Measurements from ENCODE around the gene TP53RK.

The TP53RK gene

DNA sequence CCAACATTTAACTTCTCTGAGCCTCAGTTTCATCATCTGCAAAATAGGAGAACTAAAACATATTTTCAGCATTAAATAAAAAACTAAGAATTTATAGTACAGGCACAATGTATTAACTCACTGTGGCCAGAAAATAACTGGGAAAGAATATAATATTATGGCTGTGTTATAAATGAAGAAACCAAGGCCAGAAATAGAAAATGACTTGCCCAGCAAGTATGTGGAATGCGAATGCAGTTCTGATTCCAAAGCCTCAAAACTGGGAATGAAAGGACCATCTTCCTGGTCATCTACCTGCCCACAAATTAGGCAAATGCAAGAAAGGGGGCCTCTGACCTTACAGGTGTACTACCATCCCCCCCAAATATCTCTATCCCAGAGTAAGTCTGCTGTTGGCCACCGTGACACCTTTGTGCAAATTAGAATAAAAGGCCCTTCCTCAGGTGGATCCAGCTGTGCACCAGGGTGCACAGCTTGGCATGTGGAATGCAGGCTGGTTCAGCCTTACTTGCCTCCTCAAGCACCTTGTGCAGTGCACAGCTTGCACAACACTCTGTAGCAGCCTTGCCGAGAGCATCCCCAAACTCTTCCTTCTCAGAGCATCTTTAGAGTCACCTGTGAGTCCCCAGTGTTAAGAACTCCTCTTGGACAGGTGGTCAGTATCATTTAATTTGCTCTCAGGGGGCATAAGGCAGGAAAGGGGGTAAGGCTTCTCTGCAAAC lies 42.4 kb downstream of the TP53RK start:
- Histone ChIP-seq H3K4me2 (ENCODE audit: low read depth, low read length, poor library complexity, severe bottlenecking) (no peak overlapping the region), H3K9me3 (ENCODE audit: insufficient read depth, low read depth, low read length) (no peaks in the 10 kb centered on the region), H3F3A (ENCODE audit: low read depth) (no peaks in the 10 kb centered on the region), H3K27me3 (ENCODE audit: insufficient read depth, low read length, poor library complexity, severe bottlenecking) (no peaks in the 10 kb centered on the region), H3K4me3 (ENCODE audit: low read length, poor library complexity, severe bottlenecking) (no peak overlapping the region), H2AFZ (ENCODE audit: low read length) (no peak overlapping the region), H3K9ac (ENCODE audit: low read depth, low read length, poor library complexity, severe bottlenecking) (no peak overlapping the region), H3K79me2 (ENCODE audit: insufficient read depth, low read length) (no peaks in the 10 kb centered on the region), H3K4me1 (ENCODE audit: insufficient read depth, low read length, poor library complexity, severe bottlenecking) (no peaks in the 10 kb centered on the region), H4K20me1 (ENCODE audit: insufficient read depth, low read length, poor library complexity, severe bottlenecking) (no peaks in the 10 kb centered on the region), H3K36me3 (ENCODE audit: insufficient read depth, low read length) (no peaks in the 10 kb centered on the region), H3K9me2 (replicated peaks; ENCODE audit: low read depth, low read length) (no peaks in the 10 kb centered on the region)
- TF ChIP-seq EZH2phosphoT487 (IDR thresholded peaks at IDR 0.05; ENCODE audit: borderline replicate concordance) = no peak
- TF ChIP-seq, protein P1, sequence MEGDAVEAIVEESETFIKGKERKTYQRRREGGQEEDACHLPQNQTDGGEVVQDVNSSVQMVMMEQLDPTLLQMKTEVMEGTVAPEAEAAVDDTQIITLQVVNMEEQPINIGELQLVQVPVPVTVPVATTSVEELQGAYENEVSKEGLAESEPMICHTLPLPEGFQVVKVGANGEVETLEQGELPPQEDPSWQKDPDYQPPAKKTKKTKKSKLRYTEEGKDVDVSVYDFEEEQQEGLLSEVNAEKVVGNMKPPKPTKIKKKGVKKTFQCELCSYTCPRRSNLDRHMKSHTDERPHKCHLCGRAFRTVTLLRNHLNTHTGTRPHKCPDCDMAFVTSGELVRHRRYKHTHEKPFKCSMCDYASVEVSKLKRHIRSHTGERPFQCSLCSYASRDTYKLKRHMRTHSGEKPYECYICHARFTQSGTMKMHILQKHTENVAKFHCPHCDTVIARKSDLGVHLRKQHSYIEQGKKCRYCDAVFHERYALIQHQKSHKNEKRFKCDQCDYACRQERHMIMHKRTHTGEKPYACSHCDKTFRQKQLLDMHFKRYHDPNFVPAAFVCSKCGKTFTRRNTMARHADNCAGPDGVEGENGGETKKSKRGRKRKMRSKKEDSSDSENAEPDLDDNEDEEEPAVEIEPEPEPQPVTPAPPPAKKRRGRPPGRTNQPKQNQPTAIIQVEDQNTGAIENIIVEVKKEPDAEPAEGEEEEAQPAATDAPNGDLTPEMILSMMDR (conservative IDR thresholded peaks at IDR 0.05; ENCODE audit: low read length) = no peak

DNA sequence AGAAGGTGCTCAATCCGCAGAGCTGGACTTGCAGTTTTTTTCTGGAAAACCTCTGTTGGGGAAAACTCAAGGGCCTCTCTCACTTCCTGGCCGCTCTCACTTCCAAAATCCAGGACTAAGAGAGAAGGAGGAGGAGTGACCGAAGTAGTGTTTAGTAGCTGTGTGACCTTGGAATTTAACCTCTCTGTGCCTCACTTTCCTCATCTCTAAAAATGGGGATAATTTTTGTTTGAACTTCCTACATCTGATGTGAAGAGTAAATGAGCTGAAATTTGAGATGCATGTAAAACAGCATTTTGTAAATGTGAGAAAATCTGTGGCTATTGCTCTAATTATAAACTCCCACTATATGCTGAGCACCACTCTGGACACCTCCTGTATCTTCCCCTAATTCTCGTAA lies 43.1 kb downstream of the TP53RK start:
- Histone ChIP-seq H3K9me2 (replicated peaks; ENCODE audit: low read depth, low read length) (no peaks in the 10 kb centered on the region), H3K4me1 (ENCODE audit: insufficient read depth, low read length, poor library complexity, severe bottlenecking) (no peaks in the 10 kb centered on the region), H4K20me1 (ENCODE audit: insufficient read depth, low read length, poor library complexity, severe bottlenecking) (no peaks in the 10 kb centered on the region), H3K36me3 (ENCODE audit: insufficient read depth, low read length) (no peaks in the 10 kb centered on the region), H2AFZ (ENCODE audit: low read length) (no peak overlapping the region), H3K27me3 (ENCODE audit: insufficient read depth, low read length, poor library complexity, severe bottlenecking) (no peaks in the 10 kb centered on the region), H3K79me2 (ENCODE audit: insufficient read depth, low read length) (no peaks in the 10 kb centered on the region), H3F3A (ENCODE audit: low read depth) (no peaks in the 10 kb centered on the region), H3K9ac (ENCODE audit: low read depth, low read length, poor library complexity, severe bottlenecking) (no peak overlapping the region), H3K4me3 (ENCODE audit: low read length, poor library complexity, severe bottlenecking) (no peak overlapping the region), H3K4me2 (ENCODE audit: low read depth, low read length, poor library complexity, severe bottlenecking) (no peak overlapping the region), H3K9me3 (ENCODE audit: insufficient read depth, low read depth, low read length) (no peaks in the 10 kb centered on the region)
- TF ChIP-seq, protein P1 (conservative IDR thresholded peaks at IDR 0.05; ENCODE audit: low read length) = no peak
- TF ChIP-seq EZH2phosphoT487 (IDR thresholded peaks at IDR 0.05; ENCODE audit: borderline replicate concordance) = no peak

DNA sequence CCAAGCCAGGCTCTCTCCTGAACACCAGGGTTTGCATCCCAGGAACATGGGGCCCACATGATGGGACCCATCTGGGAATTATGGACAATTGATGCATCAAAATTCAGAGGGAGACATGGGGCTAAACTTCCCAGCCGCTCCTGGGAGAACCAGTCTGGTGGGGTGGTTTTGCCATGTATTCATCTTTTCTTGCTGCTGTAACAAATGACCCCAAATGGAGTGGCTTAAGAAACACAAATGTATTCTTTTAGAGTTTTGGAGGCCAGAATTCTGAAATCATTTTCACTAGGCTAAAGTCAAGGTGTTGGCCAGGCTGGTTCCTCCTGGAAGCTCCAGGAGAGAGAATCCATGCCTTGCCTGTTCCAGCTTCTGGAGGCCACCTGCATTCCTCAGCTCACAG lies 44.5 kb downstream of the TP53RK start:
- Histone ChIP-seq H3K36me3 (ENCODE audit: insufficient read depth, low read length) (no peaks in the 10 kb centered on the region), H2AFZ (ENCODE audit: low read length) (no peak overlapping the region), H3K4me2 (ENCODE audit: low read depth, low read length, poor library complexity, severe bottlenecking) (no peak overlapping the region), H3F3A (ENCODE audit: low read depth) (no peaks in the 10 kb centered on the region), H3K27me3 (ENCODE audit: insufficient read depth, low read length, poor library complexity, severe bottlenecking) (no peaks in the 10 kb centered on the region), H3K9ac (ENCODE audit: low read depth, low read length, poor library complexity, severe bottlenecking) (no peak overlapping the region), H3K79me2 (ENCODE audit: insufficient read depth, low read length) (no peaks in the 10 kb centered on the region), H3K9me3 (ENCODE audit: insufficient read depth, low read depth, low read length) (no peaks in the 10 kb centered on the region), H3K9me2 (replicated peaks; ENCODE audit: low read depth, low read length) (no peaks in the 10 kb centered on the region), H3K4me3 (ENCODE audit: low read length, poor library complexity, severe bottlenecking) (no peak overlapping the region), H3K4me1 (ENCODE audit: insufficient read depth, low read length, poor library complexity, severe bottlenecking) (peaks cover under 1% of the 10 kb centered on the region), H4K20me1 (ENCODE audit: insufficient read depth, low read length, poor library complexity, severe bottlenecking) (no peaks in the 10 kb centered on the region)
- TF ChIP-seq EZH2phosphoT487 (IDR thresholded peaks at IDR 0.05; ENCODE audit: borderline replicate concordance) = no peak
- TF ChIP-seq, protein P1 (conservative IDR thresholded peaks at IDR 0.05; ENCODE audit: low read length) = no peak
